ENCODE results near the gene ABHD2.

GRCh38 chr15:89107984-89108383 lies 19.7 kb downstream of the ABHD2 start:
- no peak for TF ChIP-seq FOXM1 (IDR thresholded peaks at IDR 0.05; ENCODE audit: borderline replicate concordance)
- TF ChIP-seq HDGF (IDR thresholded peaks at IDR 0.05; ENCODE audit: borderline replicate concordance) = no peak
- TF ChIP-seq BHLHE40 (IDR thresholded peaks at IDR 0.05; ENCODE audit: borderline replicate concordance) = no peak
- no peak for TF ChIP-seq SUZ12 (IDR thresholded peaks at IDR 0.05)
